ENCODE results near the gene KIF3B.

DNA sequence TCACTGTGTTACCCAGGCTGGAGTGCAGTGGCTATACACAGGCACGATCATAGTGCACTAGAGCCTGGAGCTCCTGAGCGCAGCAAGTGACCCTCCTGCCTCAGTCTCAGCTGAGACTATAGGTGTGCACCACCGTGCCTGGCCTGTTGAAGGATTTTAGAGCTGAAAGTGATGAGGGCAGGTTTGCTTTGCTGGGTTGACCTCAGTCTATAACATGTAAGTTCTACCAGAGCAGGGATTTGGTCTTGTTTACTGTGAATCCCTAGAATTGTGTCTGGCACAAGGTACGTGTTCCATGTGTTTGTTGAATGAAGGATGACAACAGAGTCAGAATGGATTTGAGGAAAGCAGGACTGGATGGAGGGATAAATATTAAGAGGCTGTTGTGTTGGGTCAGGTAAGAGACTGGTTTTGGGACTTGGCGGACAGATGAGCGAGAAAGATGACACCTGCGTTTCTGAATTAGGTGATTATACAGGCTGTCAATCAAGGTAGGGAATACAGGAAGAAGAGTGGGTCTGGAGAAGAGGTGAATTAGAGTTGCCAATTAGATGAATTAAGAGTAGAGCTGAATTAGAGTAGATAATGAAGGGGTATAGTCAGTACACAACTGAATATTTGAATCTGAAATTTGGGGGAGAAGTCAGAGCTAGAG is 87.2 kb downstream of the KIF3B start:
- no peak for TF ChIP-seq CTCF (IDR thresholded peaks at IDR 0.05)
- no peak for TF ChIP-seq POLR2AphosphoS5 (IDR thresholded peaks at IDR 0.05)
- no peak for TF ChIP-seq POLR2A (IDR thresholded peaks at IDR 0.05)
